GM12873 (cell line): ENCODE data around the gene PRDM8.

Experiments used
- CTCF ChIP-seq: IDR thresholded peaks from 2 replicates; pipeline ENCODE4 v1.5.1; 2012; ENCODE audit warnings: low read depth, mild to moderate bottlenecking, moderate library complexity, low read length, control low read depth; ENCODE audit not compliant: insufficient read depth; ENCODE audit errors: missing control alignments

PRDM8 gene

GRCh38 chr4:80235451-80235850 is 38.1 kb downstream of the PRDM8 start:
- TF ChIP-seq CTCF = no peak

GRCh38 chr4:80237992-80238391 is 40.7 kb downstream of the PRDM8 start:
- TF ChIP-seq CTCF = no peak

- no peak for TF ChIP-seq CTCF
These were observed 42.3 kb downstream of the PRDM8 start for GRCh38 chr4:80239480-80240150.

GRCh38 chr4:80240976-80241375 is 43.7 kb downstream of the PRDM8 start:
- no peak for TF ChIP-seq CTCF

- no peak for TF ChIP-seq CTCF
These were observed 46.1 kb downstream of the PRDM8 start for GRCh38 chr4:80243274-80244018.

GRCh38 chr4:80249144-80249543 is 51.8 kb downstream of the PRDM8 start:
- TF ChIP-seq CTCF = no peak

GRCh38 chr4:80252427-80252826 is 55.1 kb downstream of the PRDM8 start:
- TF ChIP-seq CTCF = no peak
